Measurements from ENCODE around the gene JOSD1. TPM values are rescaled to one million over a fixed set of nuclear protein-coding genes. Genes with fewer than 3 reads are reported as not detected.

Gene JOSD1
- total RNA-seq, 4 donors from 2014 or later, result 49.4 to 76.9 (median 59.4) TPM

- Histone ChIP-seq H3K36me3 (peaks cover 24 to 66% (median 50%) of the 10 kb centered on the region in 4 donors), H3K27ac (replicated peaks in 1 of 4) (no peak overlapping the region), H3K4me3 (no peak overlapping the region), H3K4me1 (peaks cover 42 to 61% (median 45%) of the 10 kb centered on the region in 4 donors), H3K27me3 (no peaks in the 10 kb centered on the region), H3K9me3 (no peaks in the 10 kb centered on the region)
- no peak for DNase-seq (ENCODE audit: extremely low spot score)
- TF ChIP-seq POLR2AphosphoS5 (IDR thresholded peaks at IDR 0.05) (no peak), CTCF (IDR thresholded peaks at IDR 0.05) (no peak), POLR2A (IDR thresholded peaks at IDR 0.05; ENCODE audit: low read depth) (no peak), EP300 (IDR thresholded peaks at IDR 0.05) (no peak)
- WGBS, result 94% methylated on average over 9 of the region's 9 CpGs
- intact Hi-C loops (cut with DNase I), result no loop called here
Observed at GRCh38 chr22:38716826-38717225, 16.1 kb upstream of the JOSD1 start.

- intact Hi-C loops (cut with DNase I), result no loop called here
- WGBS, result 92% methylated on average over 7 of the region's 10 CpGs
- Histone ChIP-seq H3K27me3 (no peaks in the 10 kb centered on the region), H3K27ac (replicated peaks in 1 of 4) (no peak overlapping the region), H3K4me3 (no peak overlapping the region), H3K36me3 (peaks cover 20 to 61% (median 44%) of the 10 kb centered on the region in 4 donors), H3K4me1 (peaks cover 42 to 65% (median 45%) of the 10 kb centered on the region in 4 donors), H3K9me3 (no peaks in the 10 kb centered on the region)
- DNase-seq (ENCODE audit: extremely low spot score), result no peak
- TF ChIP-seq POLR2AphosphoS5 (IDR thresholded peaks at IDR 0.05) (no peak), EP300 (IDR thresholded peaks at IDR 0.05) (no peak), CTCF (IDR thresholded peaks at IDR 0.05) (no peak), POLR2A (IDR thresholded peaks at IDR 0.05; ENCODE audit: low read depth) (no peak)
Observed at GRCh38 chr22:38716271-38716670, 15.5 kb upstream of the JOSD1 start.

DNA sequence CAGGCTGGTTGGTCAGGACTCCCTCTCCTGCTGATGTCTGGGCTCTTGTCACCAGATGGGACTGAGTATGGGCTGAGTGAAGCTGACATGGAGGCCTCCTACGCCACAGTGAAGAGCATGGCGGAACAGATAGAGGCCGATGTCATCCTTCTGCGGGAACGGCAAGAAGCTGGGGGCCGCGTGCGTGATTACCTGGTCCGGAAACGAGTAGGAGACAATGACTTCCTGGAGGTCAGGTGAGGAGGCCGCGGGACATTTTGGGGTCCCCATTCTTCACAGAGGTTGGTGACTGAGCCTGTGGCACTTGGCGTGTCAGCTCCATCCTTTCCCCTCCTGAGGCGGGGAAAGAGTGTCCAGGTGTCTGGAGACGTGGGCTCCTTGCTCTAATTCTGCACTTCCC is 15.1 kb upstream of the JOSD1 start:
- Histone ChIP-seq H3K27me3 (no peaks in the 10 kb centered on the region), H3K4me1 (peaks cover 42 to 65% (median 45%) of the 10 kb centered on the region in 4 donors), H3K36me3 (peaks cover 16 to 59% (median 40%) of the 10 kb centered on the region in 4 donors), H3K9me3 (no peaks in the 10 kb centered on the region), H3K4me3 (no peak overlapping the region), H3K27ac (replicated peaks in 1 of 4) (no peak overlapping the region)
- DNase-seq (ENCODE audit: extremely low spot score), result no peak
- intact Hi-C loops (cut with DNase I), result no loop called here
- 96% methylated on average over 15 of the region's 15 CpGs for WGBS
- TF ChIP-seq EP300 (IDR thresholded peaks at IDR 0.05) (no peak), CTCF (IDR thresholded peaks at IDR 0.05) (no peak), POLR2A (IDR thresholded peaks at IDR 0.05; ENCODE audit: low read depth) (no peak), POLR2AphosphoS5 (IDR thresholded peaks at IDR 0.05) (no peak)

DNA sequence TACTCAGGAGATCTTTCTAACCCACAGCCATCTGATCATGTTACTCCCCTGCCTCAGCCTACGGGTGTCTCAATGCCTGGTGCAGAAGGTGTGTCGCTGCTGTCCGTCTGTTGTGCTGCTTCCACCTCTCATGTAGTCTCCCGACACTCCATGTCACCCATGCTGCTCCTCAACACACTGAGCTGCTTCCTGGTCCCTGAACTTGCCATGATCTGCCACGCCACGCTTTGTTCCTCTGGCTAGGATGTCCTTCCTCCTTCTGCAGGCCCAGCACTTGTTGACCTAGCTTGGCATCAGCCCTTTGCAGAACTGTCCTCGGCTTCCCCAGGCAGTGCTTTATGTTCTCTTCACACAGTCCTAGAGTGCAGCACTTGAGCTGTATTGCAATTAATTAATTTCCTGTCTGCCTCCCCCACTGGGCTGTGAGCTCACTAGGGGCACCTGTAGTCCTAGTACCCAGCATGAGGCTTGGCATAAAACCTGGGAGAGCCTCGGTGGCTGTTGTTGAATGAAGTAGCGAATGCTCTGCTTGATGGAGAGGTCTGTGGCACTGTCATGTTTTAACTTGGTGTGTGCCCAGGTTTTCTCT is 14.5 kb upstream of the JOSD1 start:
- WGBS, result 91% methylated on average over 9 of the region's 9 CpGs

More for the DNA sequence above, 14.5 kb upstream of the JOSD1 start:
- H3K4me1 ChIP-seq, result peaks cover 42 to 65% (median 45%) of the 10 kb centered on the region in 4 donors
- TF ChIP-seq POLR2A (IDR thresholded peaks at IDR 0.05; ENCODE audit: low read depth) (no peak), POLR2AphosphoS5 (IDR thresholded peaks at IDR 0.05) (no peak), CTCF (IDR thresholded peaks at IDR 0.05) (no peak), EP300 (IDR thresholded peaks at IDR 0.05) (no peak)
- H3K9me3 ChIP-seq, result no peaks in the 10 kb centered on the region
- no peak overlapping the region for H3K4me3 ChIP-seq
- no peak for DNase-seq (ENCODE audit: extremely low spot score)
- H3K36me3 ChIP-seq, result peaks cover 15 to 59% (median 42%) of the 10 kb centered on the region in 4 donors
- H3K27me3 ChIP-seq, result no peaks in the 10 kb centered on the region
- intact Hi-C loops (cut with DNase I), result no loop called here
- H3K27ac ChIP-seq (replicated peaks in 1 of 4), result no peak overlapping the region

Measured in esophagus muscularis mucosa (tissue), 4 donors.